ENCODE results near the gene SOX2.

- TF ChIP-seq EP300 (IDR thresholded peaks at IDR 0.05; ENCODE audit: borderline replicate concordance) (no peak), RAD21 (IDR thresholded peaks at IDR 0.05; ENCODE audit: low read depth) (no peak), REST (IDR thresholded peaks at IDR 0.05; ENCODE audit: low read depth) (no peak), TAF1 (IDR thresholded peaks at IDR 0.05; ENCODE audit: low read depth) (no peak), YY1 (IDR thresholded peaks at IDR 0.05; ENCODE audit: low read depth) (no peak), CREB1 (IDR thresholded peaks at IDR 0.05; ENCODE audit: low read depth) (no peak), MAX (IDR thresholded peaks at IDR 0.05) (no peak), USF1 (IDR thresholded peaks at IDR 0.05) (no peak), TEAD4 (IDR thresholded peaks at IDR 0.05) (no peak), TCF12 (IDR thresholded peaks at IDR 0.05; ENCODE audit: low read depth) (no peak), FOXM1 (IDR thresholded peaks at IDR 0.05; ENCODE audit: borderline replicate concordance, low read depth) (no peak), ZBTB7A (IDR thresholded peaks at IDR 0.05; ENCODE audit: low read depth) (no peak), NFIC (IDR thresholded peaks at IDR 0.05) (no peak)
Measured at GRCh38 chr3:181711325-181712135, at the start of gene SOX2.

Measured in Ishikawa (cell line).